ENCODE data around the gene STRIP1.

The STRIP1 gene

GRCh38 chr1:110018396-110018795 lies 16.0 kb upstream of the STRIP1 start:
- Histone ChIP-seq H4K8ac (ENCODE audit: low read length) (no peak overlapping the region), H3K79me1 (replicated peaks; ENCODE audit: low read length, poor library complexity, severe bottlenecking) (peaks cover 5% of the 10 kb centered on the region), H2BK15ac (ENCODE audit: low read depth, poor library complexity, severe bottlenecking) (no peak overlapping the region), H3K14ac (ENCODE audit: low read length in 2 of 2) (no peak overlapping the region), H3K4me3 (ENCODE audit: insufficient read depth in 1 of 2, low read depth in 1 of 2, low read length in 2 of 2) (no peak overlapping the region), H3K23ac (ENCODE audit: low read length in 2 of 2) (no peak overlapping the region), H3K27me3 (ENCODE audit: control insufficient read depth in 1 of 2, insufficient read depth in 1 of 2, low read length in 2 of 2) (no peaks in the 10 kb centered on the region), H3K9ac (ENCODE audit: low read length) (no peak overlapping the region), H4K91ac (ENCODE audit: low read length) (no peak overlapping the region), H3K36me3 (ENCODE audit: control insufficient read depth in 1 of 2, insufficient read depth in 2 of 2, low read depth in 1 of 2, low read length in 2 of 2) (peaks cover 33 to 96% of the 10 kb centered on the region in 2 experiments), H2AK5ac (ENCODE audit: low read length, severe bottlenecking) (no peak overlapping the region), H2AFZ (ENCODE audit: low read depth, low read length) (no peak overlapping the region), H2BK12ac (ENCODE audit: low read length in 2 of 2) (no peak overlapping the region), H3K4ac (ENCODE audit: low read depth in 1 of 2, low read length in 2 of 2) (no peak overlapping the region), H3K9me3 (ENCODE audit: control insufficient read depth, low read length) (no peaks in the 10 kb centered on the region), H2BK120ac (ENCODE audit: low read depth, low read length) (no peak overlapping the region), H3K4me1 (ENCODE audit: control insufficient read depth, insufficient read depth, low read depth, low read length) (peaks cover 2% of the 10 kb centered on the region), H3K4me2 (ENCODE audit: low read length, poor library complexity, severe bottlenecking) (no peak overlapping the region), H3K18ac (ENCODE audit: low read depth in 1 of 2, low read length in 2 of 2) (no peak overlapping the region), H2BK5ac (ENCODE audit: low read depth, low read length, poor library complexity, severe bottlenecking) (no peak overlapping the region), H3K27ac (ENCODE audit: low read length, poor library complexity, severe bottlenecking) (no peak overlapping the region)
- WGBS: 97% methylated on average over 9 of the region's 9 CpGs
- no peak for DNase-seq

DNA sequence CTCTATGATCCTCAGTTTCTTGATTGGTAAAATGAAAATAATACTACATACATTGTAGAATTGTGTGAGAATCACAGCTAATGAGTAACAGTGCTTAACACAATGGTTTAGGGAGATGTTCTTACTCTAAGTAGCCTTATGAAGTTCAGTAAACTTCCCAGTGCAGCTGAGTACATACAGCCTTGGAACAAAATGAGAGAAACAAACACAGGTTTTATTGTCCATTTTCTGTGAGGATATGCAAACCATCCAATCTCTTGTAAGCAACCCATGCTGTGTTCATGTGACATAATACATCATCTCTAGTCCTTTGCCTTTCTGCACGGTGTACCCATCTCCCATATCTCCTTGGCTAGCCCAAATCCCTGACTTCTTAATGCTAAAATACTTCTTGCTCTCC lies 14.7 kb upstream of the STRIP1 start:
- H2BK15ac ChIP-seq (ENCODE audit: low read depth, poor library complexity, severe bottlenecking): no peak overlapping the region
- DNase-seq: no peak

GRCh38 chr1:110021285-110021684 lies 13.1 kb upstream of the STRIP1 start:
- H2AK5ac ChIP-seq (ENCODE audit: low read length, severe bottlenecking): no peak overlapping the region
- 96% methylated on average over 2 of the region's 3 CpGs for WGBS
- no peak overlapping the region for H3K23ac ChIP-seq (ENCODE audit: low read length in 2 of 2)

More for the DNA sequence above, 14.7 kb upstream of the STRIP1 start:
- Histone ChIP-seq H3K14ac (ENCODE audit: low read length in 2 of 2) (no peak overlapping the region), H4K91ac (ENCODE audit: low read length) (no peak overlapping the region), H2BK12ac (ENCODE audit: low read length in 2 of 2) (no peak overlapping the region), H3K4me1 (ENCODE audit: control insufficient read depth, insufficient read depth, low read depth, low read length) (peaks cover 2% of the 10 kb centered on the region), H3K18ac (ENCODE audit: low read depth in 1 of 2, low read length in 2 of 2) (no peak overlapping the region), H3K79me1 (replicated peaks; ENCODE audit: low read length, poor library complexity, severe bottlenecking) (peaks cover 5% of the 10 kb centered on the region), H2BK5ac (ENCODE audit: low read depth, low read length, poor library complexity, severe bottlenecking) (no peak overlapping the region), H3K36me3 (ENCODE audit: control insufficient read depth in 1 of 2, insufficient read depth in 2 of 2, low read depth in 1 of 2, low read length in 2 of 2) (peaks cover 27 to 100% of the 10 kb centered on the region in 2 experiments), H3K4ac (ENCODE audit: low read depth in 1 of 2, low read length in 2 of 2) (no peak overlapping the region), H4K8ac (ENCODE audit: low read length) (no peak overlapping the region), H3K9ac (ENCODE audit: low read length) (no peak overlapping the region), H3K27me3 (ENCODE audit: control insufficient read depth in 1 of 2, insufficient read depth in 1 of 2, low read length in 2 of 2) (no peaks in the 10 kb centered on the region), H2BK120ac (ENCODE audit: low read depth, low read length) (no peak overlapping the region), H3K4me3 (ENCODE audit: insufficient read depth in 1 of 2, low read depth in 1 of 2, low read length in 2 of 2) (no peak overlapping the region), H3K27ac (ENCODE audit: low read length, poor library complexity, severe bottlenecking) (no peak overlapping the region), H2AK5ac (ENCODE audit: low read length, severe bottlenecking) (no peak overlapping the region), H3K23ac (ENCODE audit: low read length in 2 of 2) (no peak overlapping the region), H3K4me2 (ENCODE audit: low read length, poor library complexity, severe bottlenecking) (no peak overlapping the region), H2AFZ (ENCODE audit: low read depth, low read length) (no peak overlapping the region), H3K9me3 (ENCODE audit: control insufficient read depth, low read length) (no peaks in the 10 kb centered on the region)
- WGBS: 100% methylated on average over 1 of the region's 1 CpG

DNA sequence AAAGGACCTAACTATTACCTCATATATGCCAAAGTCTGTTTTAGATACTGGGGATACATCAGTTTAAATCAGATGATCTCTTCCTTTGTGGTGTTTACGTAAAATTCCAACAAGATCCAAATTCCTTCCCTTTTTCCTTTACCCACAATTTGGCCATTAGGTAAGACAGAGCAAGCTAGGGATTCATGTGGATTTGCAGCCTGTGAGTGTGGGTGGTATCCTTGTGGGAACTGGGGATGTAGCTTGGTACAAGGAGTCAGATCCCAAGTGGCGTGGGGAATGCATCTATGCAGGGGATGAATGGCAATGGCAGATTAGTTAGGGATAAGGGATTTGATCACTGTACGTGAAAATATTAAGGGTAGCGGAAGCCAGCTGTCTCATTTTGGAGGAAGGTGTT lies 9.8 kb upstream of the STRIP1 start:
- H3K27me3 ChIP-seq (ENCODE audit: control insufficient read depth in 1 of 2, insufficient read depth in 1 of 2, low read length in 2 of 2): no peaks in the 10 kb centered on the region
- no peak overlapping the region for H4K91ac ChIP-seq (ENCODE audit: low read length)
- no peak overlapping the region for H3K4ac ChIP-seq (ENCODE audit: low read depth in 1 of 2, low read length in 2 of 2)
- no peak overlapping the region for H2AK5ac ChIP-seq (ENCODE audit: low read length, severe bottlenecking)
- no peak overlapping the region for H2BK15ac ChIP-seq (ENCODE audit: low read depth, poor library complexity, severe bottlenecking)
- no peak overlapping the region for H2BK12ac ChIP-seq (ENCODE audit: low read length in 2 of 2)
- H3K9me3 ChIP-seq (ENCODE audit: control insufficient read depth, low read length): no peaks in the 10 kb centered on the region
- peaks cover 2% of the 10 kb centered on the region for H3K4me1 ChIP-seq (ENCODE audit: control insufficient read depth, insufficient read depth, low read depth, low read length)
- no peak overlapping the region for H3K27ac ChIP-seq (ENCODE audit: low read length, poor library complexity, severe bottlenecking)
- no peak overlapping the region for H2BK5ac ChIP-seq (ENCODE audit: low read depth, low read length, poor library complexity, severe bottlenecking)
- no peak overlapping the region for H3K18ac ChIP-seq (ENCODE audit: low read depth in 1 of 2, low read length in 2 of 2)
- no peak overlapping the region for H3K23ac ChIP-seq (ENCODE audit: low read length in 2 of 2)
- no peak for DNase-seq
- H3K4me3 ChIP-seq (ENCODE audit: insufficient read depth in 1 of 2, low read depth in 1 of 2, low read length in 2 of 2): no peak overlapping the region
- no peak overlapping the region for H3K14ac ChIP-seq (ENCODE audit: low read length in 2 of 2)
- no peak overlapping the region for H2AFZ ChIP-seq (ENCODE audit: low read depth, low read length)
- no peak overlapping the region for H3K9ac ChIP-seq (ENCODE audit: low read length)
- no peak overlapping the region for H2BK120ac ChIP-seq (ENCODE audit: low read depth, low read length)
- peaks cover 8 to 57% of the 10 kb centered on the region in 2 experiments for H3K36me3 ChIP-seq (ENCODE audit: control insufficient read depth in 1 of 2, insufficient read depth in 2 of 2, low read depth in 1 of 2, low read length in 2 of 2)
- no peak overlapping the region for H4K8ac ChIP-seq (ENCODE audit: low read length)
- WGBS: 97% methylated on average over 4 of the region's 4 CpGs
- H3K79me1 ChIP-seq (replicated peaks; ENCODE audit: low read length, poor library complexity, severe bottlenecking): no peaks in the 10 kb centered on the region
- no peak overlapping the region for H3K4me2 ChIP-seq (ENCODE audit: low read length, poor library complexity, severe bottlenecking)

More at GRCh38 chr1:110021285-110021684, 13.1 kb upstream of the STRIP1 start:
- H2AFZ ChIP-seq (ENCODE audit: low read depth, low read length): no peak overlapping the region
- no peak overlapping the region for H3K9ac ChIP-seq (ENCODE audit: low read length)
- no peak overlapping the region for H2BK5ac ChIP-seq (ENCODE audit: low read depth, low read length, poor library complexity, severe bottlenecking)
- H3K14ac ChIP-seq (ENCODE audit: low read length in 2 of 2): no peak overlapping the region
- H3K4me2 ChIP-seq (ENCODE audit: low read length, poor library complexity, severe bottlenecking): no peak overlapping the region
- no peak overlapping the region for H2BK12ac ChIP-seq (ENCODE audit: low read length in 2 of 2)
- H3K4ac ChIP-seq (ENCODE audit: low read depth in 1 of 2, low read length in 2 of 2): no peak overlapping the region
- no peak overlapping the region for H3K4me3 ChIP-seq (ENCODE audit: insufficient read depth in 1 of 2, low read depth in 1 of 2, low read length in 2 of 2)
- H3K27ac ChIP-seq (ENCODE audit: low read length, poor library complexity, severe bottlenecking): no peak overlapping the region
- H3K36me3 ChIP-seq (ENCODE audit: control insufficient read depth in 1 of 2, insufficient read depth in 2 of 2, low read depth in 1 of 2, low read length in 2 of 2): peaks cover 27 to 90% of the 10 kb centered on the region in 2 experiments
- H3K4me1 ChIP-seq (ENCODE audit: control insufficient read depth, insufficient read depth, low read depth, low read length): peaks cover 2% of the 10 kb centered on the region
- peaks cover 5% of the 10 kb centered on the region for H3K79me1 ChIP-seq (replicated peaks; ENCODE audit: low read length, poor library complexity, severe bottlenecking)
- no peaks in the 10 kb centered on the region for H3K27me3 ChIP-seq (ENCODE audit: control insufficient read depth in 1 of 2, insufficient read depth in 1 of 2, low read length in 2 of 2)
- no peak overlapping the region for H4K91ac ChIP-seq (ENCODE audit: low read length)
- DNase-seq: no peak
- no peak overlapping the region for H4K8ac ChIP-seq (ENCODE audit: low read length)
- H3K18ac ChIP-seq (ENCODE audit: low read depth in 1 of 2, low read length in 2 of 2): no peak overlapping the region
- no peak overlapping the region for H2BK120ac ChIP-seq (ENCODE audit: low read depth, low read length)
- no peak overlapping the region for H2BK15ac ChIP-seq (ENCODE audit: low read depth, poor library complexity, severe bottlenecking)
- H3K9me3 ChIP-seq (ENCODE audit: control insufficient read depth, low read length): no peaks in the 10 kb centered on the region

Data from mesenchymal stem cell (in vitro differentiated cells and primary cell).